NCI-H2107 treated with DMSO at 0.1 percent for 48 hours (cell line): ENCODE data around the gene KIF4B.
"Not testable (repeated sequence)": the region's sequence is repeated elsewhere in the genome, so short reads cannot be mapped to it uniquely, and the experiment has no call there.

Source experiments
- DNase-seq: peaks from one replicate; lab custom pipeline; 2025; ENCODE audit not compliant: unreplicated experiment; lab: John Stamatoyannopoulos, UW

The KIF4B gene, protein sequence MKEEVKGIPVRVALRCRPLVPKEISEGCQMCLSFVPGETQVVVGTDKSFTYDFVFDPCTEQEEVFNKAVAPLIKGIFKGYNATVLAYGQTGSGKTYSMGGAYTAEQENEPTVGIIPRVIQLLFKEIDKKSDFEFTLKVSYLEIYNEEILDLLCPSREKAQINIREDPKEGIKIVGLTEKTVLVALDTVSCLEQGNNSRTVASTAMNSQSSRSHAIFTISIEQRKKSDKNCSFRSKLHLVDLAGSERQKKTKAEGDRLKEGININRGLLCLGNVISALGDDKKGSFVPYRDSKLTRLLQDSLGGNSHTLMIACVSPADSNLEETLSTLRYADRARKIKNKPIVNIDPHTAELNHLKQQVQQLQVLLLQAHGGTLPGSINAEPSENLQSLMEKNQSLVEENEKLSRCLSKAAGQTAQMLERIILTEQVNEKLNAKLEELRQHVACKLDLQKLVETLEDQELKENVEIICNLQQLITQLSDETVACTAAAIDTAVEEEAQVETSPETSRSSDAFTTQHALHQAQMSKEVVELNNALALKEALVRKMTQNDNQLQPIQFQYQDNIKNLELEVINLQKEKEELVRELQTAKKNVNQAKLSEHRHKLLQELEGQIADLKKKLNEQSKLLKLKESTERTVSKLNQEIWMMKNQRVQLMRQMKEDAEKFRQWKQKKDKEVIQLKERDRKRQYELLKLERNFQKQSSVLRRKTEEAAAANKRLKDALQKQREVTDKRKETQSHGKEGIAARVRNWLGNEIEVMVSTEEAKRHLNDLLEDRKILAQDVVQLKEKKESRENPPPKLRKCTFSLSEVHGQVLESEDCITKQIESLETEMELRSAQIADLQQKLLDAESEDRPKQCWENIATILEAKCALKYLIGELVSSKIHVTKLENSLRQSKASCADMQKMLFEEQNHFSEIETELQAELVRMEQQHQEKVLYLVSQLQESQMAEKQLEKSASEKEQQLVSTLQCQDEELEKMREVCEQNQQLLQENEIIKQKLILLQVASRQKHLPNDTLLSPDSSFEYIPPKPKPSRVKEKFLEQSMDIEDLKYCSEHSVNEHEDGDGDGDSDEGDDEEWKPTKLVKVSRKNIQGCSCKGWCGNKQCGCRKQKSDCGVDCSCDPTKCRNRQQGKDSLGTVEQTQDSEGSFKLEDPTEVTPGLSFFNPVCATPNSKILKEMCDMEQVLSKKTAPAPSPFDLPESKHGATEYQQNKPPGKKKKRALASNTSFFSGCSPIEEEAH

DNA sequence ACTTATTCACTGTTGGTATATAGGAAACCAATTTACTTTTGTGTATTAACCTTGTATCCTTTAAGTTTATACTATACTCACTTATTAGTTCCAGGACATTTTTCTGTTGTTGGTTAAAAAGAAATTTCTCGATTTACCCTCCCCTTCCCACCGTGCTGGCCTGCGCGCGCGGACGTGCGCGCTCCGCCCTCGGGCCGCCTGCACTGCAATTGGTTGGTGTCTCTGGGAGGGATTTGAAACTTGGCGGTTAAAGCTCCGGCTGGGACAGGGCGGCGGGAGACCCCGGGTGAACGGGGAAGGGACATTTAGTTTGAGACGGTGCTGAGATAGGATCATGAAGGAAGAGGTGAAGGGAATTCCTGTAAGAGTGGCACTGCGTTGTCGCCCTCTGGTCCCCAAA lies at the start of gene KIF4B:
KIF4B (plus strand) TSS at position 230 of the 400 bp plus-strand sequence; CDS start at position 335, 105 bp downstream.
- no peak for DNase-seq

DNA sequence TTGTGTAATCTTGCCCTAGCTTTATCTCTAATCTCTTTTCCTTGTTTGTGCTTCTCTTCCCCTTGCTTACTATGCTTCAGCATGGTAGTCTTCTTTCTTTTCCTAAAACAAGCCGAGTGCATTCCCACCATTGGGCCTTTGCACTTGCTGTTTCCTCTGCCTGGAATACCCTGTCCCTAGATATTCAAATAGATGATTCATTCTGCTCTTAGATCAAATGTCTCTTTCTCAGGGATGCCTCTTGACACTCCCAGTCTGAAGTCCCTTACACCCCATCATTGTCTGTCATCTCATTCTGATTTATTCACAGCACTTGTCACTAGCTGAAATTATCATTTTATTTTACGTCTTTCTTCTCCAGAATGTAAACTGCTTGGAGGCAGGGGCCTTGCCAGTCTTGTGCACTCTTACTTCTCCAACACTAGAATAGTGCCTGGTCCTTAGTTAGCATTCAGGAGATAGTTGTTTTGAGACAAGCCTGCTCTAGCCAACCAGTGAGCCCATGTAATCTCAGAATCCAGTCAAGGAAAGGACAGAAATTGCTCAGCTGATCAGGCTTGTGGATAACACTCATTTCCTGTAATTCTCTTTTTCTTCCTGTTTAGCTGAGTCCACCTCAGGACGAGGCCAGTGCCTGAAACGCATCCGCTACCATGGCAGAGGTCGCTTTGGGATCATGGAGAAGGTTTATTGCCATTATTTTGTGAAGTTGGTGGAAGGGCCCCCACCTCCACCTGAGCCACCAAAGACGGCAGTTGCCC lies 47.3 kb upstream of the KIF4B start:
- no peak for DNase-seq

DNA sequence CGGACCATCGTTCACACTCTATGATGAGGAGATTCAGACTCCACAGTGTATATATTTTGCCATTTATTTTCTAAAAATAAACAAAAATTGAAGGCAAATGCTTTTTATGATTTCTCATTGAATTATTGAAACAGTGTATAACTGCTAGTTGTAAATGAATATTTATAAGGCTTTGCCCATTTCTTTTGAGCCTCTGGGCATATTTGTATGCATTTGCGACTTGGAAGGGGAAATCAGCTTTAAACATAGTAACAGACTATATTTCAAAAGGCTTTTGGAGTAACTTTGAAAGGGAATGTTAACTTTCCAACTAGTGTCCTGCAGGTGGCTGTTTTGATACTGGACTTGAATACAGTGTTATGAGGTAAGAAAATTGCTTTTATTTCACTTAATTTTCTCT lies 46.7 kb upstream of the KIF4B start:
- DNase-seq = no peak

DNA sequence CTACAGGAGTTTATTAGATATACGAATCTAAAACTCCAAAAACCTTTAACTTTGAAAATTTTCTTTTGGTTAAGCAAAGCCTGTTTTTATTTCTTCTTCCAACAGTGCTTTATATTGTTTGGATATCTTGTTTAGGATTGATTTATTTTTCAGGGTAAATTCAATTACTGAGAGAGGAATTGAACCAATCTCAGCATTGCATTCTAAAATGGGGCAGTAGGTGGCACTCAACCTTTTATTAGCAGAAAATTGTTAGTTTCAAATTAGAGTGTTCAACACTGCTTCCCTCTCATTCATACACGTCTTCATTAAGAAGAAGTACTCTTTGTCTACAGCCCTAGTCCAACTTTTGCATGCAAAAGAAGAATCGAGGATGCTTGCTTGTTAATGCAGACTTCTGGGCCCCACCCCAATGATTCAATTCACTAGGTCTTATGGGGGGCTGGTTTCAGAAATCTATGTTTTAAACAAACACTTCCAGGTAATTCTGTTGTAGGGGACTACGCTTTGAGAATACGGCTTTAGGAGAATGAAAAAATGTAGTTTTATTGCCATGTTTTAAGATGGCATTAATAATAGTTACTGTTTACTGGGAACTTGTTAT lies 46.0 kb upstream of the KIF4B start:
- no peak for DNase-seq

GRCh38 chr5:154968953-154969352 lies 44.6 kb upstream of the KIF4B start:
- no peak for DNase-seq

DNA sequence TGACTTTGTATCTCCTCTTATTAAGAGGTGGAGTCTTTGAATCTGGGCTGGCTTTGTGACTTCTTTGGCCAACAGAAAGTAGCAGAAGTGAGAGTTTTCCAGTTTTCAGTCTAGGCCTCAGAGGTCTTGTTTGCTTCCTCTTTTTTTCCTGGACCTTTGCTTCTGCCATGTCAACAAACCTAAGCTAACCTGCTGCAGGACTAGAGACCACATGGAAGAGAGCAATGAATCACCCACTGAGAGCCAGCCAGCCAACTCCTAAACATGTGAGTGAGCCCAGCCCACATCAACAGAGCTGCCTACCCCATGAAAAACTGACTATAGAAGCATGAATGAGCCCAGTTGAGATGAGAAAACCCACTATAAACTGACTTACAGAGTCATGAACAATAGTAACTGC lies 42.8 kb upstream of the KIF4B start:
- no peak for DNase-seq

DNA sequence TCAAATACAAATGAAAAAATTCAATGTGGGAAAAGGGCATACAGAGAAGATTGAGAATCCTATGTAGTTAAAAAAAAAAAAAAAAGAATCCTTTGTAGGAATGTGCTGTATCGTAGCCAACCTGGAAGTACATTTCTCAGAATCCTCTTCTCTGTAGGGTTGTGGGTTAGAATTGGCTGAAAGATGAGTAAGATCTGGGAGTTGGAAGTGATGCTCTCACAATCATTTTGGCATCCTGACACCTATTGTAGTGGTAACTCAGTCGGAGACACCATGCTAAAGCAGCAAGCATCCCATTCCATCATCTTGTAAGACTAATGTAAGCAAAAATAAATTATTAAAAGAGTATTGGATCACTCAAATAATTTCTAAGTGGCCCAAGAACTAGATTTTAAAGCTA lies 42.1 kb upstream of the KIF4B start:
- no peak for DNase-seq

GRCh38 chr5:154972476-154973080 lies 41.0 kb upstream of the KIF4B start:
- DNase-seq = peak; percentile 0

DNA sequence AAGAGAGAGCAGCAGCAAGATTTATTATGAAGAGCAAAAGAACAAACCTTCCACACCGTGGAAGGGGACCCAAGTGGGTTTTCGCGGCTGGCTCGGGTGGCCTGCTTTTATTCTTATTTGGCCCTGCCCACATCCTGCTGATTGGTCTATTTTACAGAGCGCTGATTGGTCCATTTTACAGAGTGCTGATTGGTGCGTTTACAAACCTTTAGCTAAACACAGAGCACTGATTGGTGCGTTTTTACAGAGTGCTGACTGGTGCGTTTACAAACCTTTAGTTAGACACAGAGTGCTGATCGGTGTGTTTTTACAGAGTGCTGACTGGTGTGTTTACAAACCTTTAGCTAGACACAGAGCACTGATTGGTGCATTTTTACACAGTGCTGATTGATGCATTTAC lies 37.5 kb upstream of the KIF4B start:
- DNase-seq = not testable (repeated sequence)

- DNase-seq = no peak
Measured at GRCh38 chr5:154977409-154977808, 36.1 kb upstream of the KIF4B start.

GRCh38 chr5:154978294-154978693 lies 35.3 kb upstream of the KIF4B start:
- not testable (repeated sequence) for DNase-seq

GRCh38 chr5:154984946-154985516 lies 28.5 kb upstream of the KIF4B start:
- DNase-seq = no peak

DNA sequence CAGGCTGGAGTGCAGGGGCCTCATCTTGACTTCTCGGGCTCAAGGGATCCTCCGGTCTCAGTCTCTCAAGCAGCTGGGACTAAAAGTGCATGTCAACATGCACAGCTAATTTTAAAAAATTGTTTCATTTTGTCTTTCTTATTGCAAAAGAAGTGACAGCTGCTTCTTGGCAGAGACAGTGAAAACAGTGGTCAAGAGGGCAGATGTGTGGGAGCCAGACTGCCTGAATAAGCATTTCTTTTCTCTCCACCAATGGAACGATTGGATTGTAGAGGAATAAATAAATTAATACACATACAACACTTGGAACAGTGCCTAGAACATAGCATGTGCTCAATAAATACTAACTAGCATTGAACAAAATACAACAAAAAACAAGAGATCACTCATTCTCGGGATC lies 27.4 kb upstream of the KIF4B start:
- DNase-seq = no peak

- no peak for DNase-seq
Measured at GRCh38 chr5:154989626-154990025, 23.9 kb upstream of the KIF4B start.

DNA sequence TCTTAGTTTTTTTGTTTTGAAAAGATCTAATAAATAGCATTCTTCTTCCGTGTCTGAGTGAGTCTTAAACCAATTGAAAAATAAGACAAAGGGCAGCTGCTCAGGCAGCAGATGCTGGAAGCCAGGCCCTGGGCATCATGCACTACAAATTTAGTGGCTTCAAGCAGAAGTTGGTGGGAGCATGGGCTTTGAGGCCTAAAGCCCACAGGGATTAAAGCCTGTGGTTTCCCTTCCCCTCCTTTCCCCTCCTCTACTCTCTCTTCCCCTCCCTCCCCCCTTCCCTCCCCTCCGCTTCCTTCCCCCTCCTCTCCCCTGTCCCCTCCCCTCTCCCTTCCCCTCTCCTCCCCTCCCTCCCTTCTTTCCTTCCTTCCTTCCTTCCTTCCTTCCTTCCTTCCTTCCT lies 20.1 kb upstream of the KIF4B start:
- no peak for DNase-seq

- no peak for DNase-seq
Measured at GRCh38 chr5:154995679-154996078, 17.9 kb upstream of the KIF4B start.

DNA sequence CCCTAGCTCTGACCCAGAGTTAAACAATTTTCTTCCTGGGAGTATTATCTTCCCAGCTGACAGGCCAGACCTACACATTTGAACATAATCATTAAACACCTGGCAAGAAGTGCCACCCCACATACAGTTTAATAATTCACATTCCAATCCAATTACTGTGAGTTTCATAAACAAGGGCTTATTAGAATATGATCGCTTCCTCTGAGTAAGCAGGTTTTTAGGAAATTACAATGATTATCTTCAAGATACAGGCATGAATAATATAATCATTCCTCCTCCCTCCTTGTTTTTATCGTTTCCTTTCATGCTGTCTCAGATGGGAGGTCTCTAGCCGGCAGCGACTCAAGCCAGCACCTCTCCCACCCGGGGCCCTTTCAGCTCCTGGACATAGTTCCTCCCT lies 15.8 kb upstream of the KIF4B start:
- no peak for DNase-seq

DNA sequence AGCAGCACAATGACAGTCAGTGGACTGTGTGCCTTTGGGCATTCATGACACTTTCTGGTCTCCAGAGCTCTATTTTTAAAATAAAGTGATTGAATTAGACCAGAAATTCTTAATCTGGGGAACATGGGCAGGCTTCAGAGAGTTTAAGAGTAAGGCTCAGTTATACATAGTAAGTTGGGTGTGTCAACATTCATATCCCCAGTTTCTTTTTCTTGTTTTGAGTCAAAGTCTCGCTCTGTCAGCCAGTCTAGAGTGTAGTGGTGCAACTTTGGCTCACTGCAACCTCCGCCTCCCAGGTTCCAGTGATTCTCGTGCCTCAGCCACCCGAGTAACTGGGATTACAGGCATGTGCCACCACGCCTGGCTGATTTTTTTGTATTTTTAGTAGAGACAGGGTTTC lies 13.7 kb upstream of the KIF4B start:
- DNase-seq = no peak

DNA sequence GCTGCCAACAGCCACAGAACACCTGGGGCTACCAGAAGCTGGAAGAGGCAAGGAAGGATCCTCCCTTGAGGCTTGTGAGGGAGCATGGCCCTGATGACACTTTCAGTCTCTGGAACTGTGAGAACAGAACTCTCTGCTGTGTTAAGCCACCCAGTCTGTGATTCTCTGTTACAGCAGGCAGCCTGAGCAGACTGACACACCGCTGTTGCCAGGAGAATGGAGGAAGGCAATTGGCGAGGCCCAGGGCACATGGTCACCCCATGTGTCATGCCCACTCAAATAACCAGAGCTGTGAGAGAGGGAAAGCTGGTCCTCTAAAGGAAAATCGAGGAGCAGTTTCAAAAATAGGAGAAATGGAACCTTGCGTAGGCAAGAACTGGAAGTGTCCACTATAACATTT lies 12.0 kb upstream of the KIF4B start:
- DNase-seq = no peak

DNA sequence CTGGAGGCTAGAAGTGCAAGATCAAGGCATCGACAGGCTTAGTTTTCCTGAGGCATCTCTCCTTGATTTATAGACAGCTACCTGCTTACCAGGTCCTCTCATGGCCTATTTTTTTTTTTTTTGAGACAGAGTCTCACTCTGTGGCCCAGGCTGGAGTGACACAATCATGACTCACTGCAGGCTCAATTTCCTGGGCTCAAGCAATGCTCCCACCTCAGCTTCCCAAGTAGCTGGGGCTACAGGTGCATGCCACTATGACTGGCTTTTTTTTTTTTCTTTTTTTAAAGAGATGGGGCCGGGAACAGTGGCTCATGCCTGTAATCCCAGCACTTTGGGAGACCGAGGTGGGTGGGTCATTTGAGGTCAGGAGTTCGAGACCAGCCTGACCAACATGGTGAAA lies 10.8 kb upstream of the KIF4B start:
- DNase-seq = not testable (repeated sequence)
